Daoy (cell line): ENCODE results near the gene ERBIN. TPM values are rescaled to one million over a fixed set of nuclear protein-coding genes. Genes with fewer than 3 reads are reported as not detected.
"Not testable (repeated sequence)": the region's sequence is repeated elsewhere in the genome, so short reads cannot be mapped to it uniquely, and the experiment has no call there.

Source experiments
- DNase-seq: peaks from one replicate; pipeline ENCODE4 v3.0.0-alpha.2; 2015; ENCODE audit warnings: low read depth
- total RNA-seq: library from RNA; depleted of rRNA; stranded (reverse); fragments of >200 nt; shearing (Covaris generic); gene quantifications from 2 replicates; pipeline ENCODE4 v1.2.3, GENCODE V29; 2014

ERBIN gene
- total RNA-seq, 1 experiment from 2014 or later = 48.6 TPM

GRCh38 chr5:66009277-66009676 is 82.9 kb downstream of the ERBIN start:
- DNase-seq = no peak

DNA sequence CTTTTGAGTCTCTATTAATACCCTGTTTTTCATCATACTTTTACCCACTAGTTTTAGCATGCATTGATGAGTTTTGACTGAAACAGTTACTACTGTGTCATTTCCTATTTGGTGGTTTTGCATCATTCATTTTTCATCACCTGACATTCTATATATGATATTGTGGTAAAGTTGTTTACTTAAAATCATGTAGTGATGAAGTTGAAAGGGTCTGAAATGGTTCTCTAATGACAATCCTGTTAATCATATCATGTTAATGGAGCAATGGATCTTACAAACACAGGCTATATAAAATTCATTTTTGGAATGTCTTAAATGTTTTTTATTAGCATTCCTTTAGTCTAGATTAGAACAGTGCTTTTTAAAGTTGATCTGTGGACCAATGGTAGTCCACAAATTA is 84.1 kb downstream of the ERBIN start:
- no peak for DNase-seq

DNA sequence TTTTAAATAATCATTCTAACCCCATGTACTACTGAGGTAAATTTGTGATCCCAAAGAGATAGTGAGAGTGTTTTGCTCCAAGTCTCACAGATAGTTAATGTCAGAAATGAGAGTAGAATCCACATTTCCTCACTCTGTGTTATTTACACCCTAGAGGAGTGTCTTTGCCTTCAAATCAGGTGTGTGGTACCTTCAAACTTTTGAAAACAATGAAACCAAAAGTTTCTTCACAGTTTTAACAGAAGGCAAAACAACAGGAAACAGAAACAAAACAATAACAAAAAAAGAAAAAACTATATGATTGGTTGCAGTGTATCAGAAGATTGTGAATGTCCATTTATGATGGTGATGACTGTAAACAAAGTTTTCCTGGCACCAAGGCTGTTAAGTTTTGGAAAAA is 85.9 kb downstream of the ERBIN start:
- DNase-seq = no peak

DNA sequence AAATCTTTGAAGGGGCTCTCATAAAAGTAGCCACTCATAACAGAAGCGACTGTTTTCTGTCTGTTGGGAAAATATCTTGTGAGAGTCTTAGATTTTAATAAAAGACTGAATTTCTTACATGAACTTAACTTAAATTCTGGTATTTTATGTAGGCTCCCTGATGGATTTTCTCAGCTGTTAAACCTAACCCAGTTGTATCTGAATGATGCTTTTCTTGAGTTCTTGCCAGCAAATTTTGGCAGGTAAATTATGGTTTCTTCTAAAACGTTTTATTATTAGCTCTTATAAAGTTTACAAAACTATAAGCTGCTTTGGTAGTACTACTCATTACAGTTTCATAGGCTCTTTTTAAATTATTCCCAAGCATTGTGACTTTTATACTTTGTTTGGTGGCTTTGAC is 87.0 kb downstream of the ERBIN start:
- no peak for DNase-seq

DNA sequence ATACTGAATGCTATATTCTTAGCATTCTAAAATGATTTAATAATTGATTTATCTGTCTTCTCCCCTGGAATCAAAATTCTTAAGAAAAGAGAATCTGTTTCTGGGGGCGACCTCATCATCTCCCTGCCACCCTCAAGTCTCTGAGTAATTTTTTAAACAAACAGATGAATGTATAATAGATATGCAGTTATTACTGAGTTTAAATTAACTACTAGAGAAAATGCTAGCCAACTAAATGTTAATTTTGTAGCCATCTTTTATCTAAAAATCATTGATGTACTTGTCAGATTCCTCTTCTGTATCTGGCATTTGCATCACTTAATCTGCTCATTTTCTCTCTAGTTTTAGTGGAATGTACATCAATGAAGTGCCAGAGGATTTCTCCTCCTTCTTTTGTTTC is 87.5 kb downstream of the ERBIN start:
- DNase-seq = no peak

DNA sequence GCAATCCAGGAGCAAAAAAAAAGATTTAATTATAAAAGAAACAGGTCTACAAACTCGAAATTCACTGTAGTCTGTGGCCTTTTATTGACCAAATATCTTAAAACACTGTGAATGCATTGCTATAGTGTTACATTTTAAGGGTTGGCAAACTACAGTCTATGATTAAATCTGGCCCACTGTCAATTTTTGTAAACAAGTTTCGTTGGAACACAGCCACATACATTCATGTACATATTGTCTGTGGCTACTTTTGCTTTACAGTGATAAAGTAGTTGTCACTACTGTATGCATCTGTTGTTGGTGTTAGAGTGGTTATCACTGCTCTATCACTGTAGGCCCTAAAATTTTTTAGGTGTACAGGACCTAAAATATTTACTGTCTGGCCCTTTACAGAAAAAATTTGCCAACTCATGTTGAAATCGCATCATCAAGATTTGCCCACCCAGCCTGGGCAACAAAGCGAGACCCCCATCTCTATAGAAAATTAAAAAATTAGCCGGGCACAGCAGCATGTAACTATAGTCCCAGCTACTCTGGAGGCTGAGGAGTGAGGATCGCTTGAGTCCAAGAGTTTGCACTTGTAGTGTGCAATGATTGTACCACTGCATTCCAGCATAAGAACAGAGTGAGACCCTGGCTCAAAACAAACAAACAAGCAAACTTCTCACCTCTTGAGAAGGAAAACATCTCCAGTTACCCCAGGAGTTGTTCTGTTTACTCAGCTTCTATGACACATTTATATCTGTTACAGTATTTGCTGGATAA is 89.0 kb downstream of the ERBIN start:
- no peak for DNase-seq

GRCh38 chr5:66021585-66021984 is 95.2 kb downstream of the ERBIN start:
- DNase-seq = no peak

DNA sequence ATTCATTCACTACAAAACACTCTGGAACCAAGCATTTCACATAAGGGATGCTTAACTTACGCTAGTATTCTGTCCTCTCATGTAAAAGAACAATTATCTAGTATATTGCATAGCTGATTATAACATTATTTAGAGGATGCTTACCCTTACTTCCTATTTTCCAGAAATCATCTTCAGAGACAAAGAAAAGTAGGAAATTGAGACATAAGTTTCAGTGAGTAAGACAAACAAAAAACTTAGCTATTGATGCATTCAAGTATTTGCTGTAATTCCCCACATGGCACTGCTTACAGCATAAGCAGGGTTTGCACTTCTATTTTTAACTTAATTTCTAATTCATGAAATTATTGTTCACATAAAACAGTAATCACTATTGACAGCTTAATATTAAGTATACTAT is 112.9 kb downstream of the ERBIN start:
- no peak for DNase-seq

GRCh38 chr5:66039701-66040100 is 113.3 kb downstream of the ERBIN start:
- DNase-seq = no peak

DNA sequence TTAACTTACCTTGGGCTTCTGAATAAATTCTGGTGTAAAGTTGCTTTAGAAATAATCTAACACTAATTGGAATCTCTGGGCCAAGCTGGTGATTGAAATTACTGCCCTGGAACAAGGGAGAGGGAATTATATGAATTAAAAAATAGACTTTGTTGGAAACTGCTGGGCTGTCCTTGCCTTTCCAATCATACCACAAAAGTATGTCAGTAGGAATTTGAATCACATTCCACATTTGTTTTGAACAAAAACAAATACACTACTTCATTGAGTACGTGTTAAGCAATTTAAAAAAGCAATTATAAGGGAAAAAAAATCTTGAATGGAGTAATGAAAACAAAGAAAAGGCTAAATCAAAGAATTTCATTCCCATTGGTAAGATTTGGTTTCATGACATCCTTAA is 115.3 kb downstream of the ERBIN start:
- DNase-seq = no peak

GRCh38 chr5:66057239-66057638 is 130.9 kb downstream of the ERBIN start:
- no peak for DNase-seq

GRCh38 chr5:66061320-66061719 is 134.9 kb downstream of the ERBIN start:
- DNase-seq = not testable (repeated sequence)

DNA sequence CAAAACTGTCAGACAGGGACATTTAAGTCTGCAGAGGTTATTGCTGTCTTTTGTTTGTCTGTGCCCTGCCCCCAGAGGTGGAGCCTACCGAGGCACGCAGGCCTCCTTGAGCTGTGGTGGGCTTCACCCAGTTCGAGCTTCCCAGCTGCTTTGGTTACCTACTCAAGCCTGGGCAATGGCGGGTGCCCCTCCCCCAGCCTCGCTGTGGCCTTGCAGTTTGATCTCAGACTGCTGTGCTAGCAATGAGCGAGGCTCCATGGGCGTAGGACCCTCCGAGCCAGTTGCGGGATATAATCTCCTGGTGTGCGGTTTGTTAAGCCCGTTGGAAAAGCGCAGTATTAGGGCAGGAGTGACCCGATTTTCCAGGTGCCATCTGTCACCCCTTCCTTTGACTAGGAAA is 136.7 kb downstream of the ERBIN start:
- not testable (repeated sequence) for DNase-seq

- no peak for DNase-seq
Observed at GRCh38 chr5:66066826-66067225, 140.5 kb downstream of the ERBIN start.

GRCh38 chr5:66072031-66072430 is 145.7 kb downstream of the ERBIN start:
- DNase-seq = no peak

- no peak for DNase-seq
Observed at GRCh38 chr5:66074901-66075300, 148.5 kb downstream of the ERBIN start.

DNA sequence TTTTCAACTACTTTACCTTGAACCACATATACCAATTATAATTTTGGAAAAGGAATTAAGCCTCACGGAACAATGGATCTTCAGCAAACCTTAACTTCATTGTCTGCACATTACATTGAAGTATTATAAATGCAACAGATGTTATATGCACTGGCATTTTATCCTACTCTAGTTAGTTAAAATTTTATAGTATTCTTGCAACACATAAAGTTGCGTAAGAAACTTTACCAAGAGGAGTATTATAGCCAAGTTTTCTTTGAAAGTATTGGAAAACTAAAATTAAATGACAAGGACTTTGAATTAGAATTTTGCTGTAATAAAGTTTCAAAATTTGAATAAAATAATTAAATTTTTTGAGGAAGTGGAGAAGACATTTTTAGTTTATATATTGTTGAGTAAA is 154.3 kb downstream of the ERBIN start:
- no peak for DNase-seq

DNA sequence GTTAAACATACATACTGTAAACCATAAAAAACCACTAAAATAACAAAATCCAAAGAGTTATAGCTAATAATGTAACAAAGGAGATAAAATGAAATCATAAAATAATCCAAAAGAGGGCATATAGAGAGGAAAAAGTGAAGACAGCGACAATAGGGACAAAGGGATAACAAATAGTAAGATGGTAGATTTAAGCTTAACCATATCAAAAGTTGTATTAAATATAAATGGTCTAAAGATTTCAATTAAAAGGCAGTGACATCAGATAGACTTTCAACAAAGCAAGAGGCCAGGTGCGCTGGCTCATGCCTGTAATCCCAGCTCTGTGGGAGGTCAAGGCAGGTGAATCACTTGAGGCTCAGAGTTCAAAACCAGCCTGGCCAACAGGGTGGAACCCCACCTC is 163.0 kb downstream of the ERBIN start:
- DNase-seq = no peak

GRCh38 chr5:66100851-66101250 is 174.5 kb downstream of the ERBIN start:
- no peak for DNase-seq

DNA sequence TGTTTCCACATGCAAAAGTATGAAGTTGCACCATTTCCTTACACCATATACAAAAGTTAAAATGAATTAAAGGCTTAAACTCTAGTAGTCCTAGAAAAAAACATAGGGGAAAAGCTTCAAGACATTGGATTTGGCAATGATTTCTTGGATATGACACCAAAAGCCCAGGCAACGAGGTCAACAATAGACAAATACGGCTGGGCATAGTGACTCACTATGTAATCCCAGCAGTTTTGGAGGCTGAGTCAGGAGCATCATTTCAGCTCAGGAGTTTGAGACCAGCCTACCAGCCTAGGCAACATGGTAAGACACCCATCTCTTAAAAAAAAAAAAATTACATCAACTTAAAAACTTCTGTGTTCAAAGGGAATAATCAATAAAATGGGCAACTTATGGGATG is 186.8 kb downstream of the ERBIN start:
- peak; percentile 73 for DNase-seq

DNA sequence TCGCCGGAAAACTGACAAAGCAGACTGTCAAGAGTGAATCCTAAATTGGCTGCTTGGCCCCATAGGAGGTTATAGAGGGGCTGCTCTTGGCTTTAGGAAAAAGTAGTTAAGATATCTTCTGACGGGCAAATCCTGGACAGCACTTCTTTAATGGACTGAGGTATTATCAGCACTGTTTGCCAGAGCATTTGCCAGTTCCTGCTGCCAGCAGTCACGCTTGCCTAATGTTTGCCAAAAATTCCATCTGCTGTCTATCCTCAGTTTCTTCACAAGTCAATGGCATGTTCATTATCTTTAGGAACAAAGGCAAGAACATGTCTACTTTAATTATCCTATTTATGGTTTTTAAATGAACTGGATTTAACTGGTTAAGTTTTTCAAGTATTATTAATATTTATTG is 191.9 kb downstream of the ERBIN start:
- no peak for DNase-seq

DNA sequence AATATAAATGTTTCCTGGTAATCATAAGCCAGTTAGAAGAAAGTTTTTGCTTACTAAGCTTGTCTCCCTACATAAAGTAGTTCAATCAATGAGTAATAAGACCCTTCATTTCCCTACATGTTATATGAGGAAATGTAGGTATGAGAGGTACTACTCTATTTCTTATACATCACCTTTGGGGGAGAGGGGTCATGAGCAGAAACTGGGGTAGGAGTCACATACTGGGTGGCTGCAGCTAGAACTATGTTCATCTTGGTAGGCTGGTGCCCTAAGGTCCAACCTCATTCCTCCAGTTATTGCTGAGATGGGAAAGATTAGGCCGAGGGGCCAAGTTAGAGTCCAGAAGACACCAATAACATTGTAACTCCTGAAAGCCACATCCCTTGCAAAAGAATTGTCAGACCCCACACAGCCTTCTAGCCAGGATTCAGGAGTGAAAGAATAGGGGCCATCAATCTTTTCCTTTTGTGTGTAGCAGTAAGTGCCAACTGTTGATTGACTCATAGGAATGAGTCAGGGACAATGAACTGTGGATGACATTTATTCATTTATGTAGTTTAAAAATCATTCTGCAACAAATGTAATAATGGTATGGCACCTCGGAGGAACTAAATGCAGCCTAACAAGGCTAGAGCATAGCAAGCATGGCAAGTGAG is 196.1 kb downstream of the ERBIN start:
- peak; percentile 39 for DNase-seq

GRCh38 chr5:66129144-66129543 is 202.8 kb downstream of the ERBIN start:
- DNase-seq = no peak

DNA sequence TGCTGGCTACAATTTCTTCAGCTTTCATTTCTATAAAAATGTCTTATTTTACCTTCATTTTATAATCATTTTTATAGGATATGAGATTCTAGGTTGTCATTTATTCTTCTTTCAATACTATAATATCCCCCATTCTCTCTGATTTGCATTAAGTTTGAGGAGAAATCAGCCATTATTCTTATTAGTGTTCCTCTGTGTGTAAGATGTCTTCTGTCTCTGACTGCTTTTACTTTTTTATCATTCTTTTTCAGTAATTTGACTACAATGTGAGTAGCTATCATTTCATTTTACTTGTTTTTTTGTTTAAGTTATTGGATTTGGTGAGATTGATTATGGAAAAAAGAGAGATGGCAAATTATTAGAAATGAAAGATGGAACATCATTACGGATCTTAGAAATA is 204.1 kb downstream of the ERBIN start:
- no peak for DNase-seq
